ENCODE measurements around the gene ATP13A1.

The ATP13A1 gene

GRCh38 chr19:19662344-19662743 is 1.1 kb downstream of the ATP13A1 start:
- DNase-seq, result no peak

GRCh38 chr19:19661675-19662251 is 1.7 kb downstream of the ATP13A1 start:
- DNase-seq, result peak; percentile 87

DNA sequence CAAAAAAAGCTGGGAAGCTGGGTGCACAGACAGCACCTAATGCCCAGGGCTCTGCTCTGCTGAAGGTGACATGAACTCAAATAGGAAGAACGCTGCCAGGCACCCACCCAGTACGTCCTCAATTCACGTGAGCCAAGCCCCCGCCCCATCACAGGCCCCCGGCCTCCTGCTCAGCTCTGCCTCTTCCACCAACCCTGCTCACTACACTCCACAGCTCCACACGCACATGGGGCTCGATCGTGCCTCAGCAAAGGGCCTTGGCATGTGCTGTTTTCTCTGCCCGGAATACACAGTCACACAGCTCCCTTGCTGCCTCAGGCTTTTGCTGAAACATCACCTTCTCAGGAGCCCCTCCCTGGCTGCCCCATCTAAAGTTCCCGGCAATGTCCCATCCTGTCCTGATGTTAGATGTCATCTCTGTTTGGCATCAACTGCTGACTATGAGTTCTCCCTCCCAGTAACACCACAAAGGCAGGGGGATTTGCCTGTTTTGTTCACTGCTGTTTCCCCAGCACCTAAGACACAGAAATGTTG is 2.3 kb downstream of the ATP13A1 start:
- no peak for DNase-seq

DNA sequence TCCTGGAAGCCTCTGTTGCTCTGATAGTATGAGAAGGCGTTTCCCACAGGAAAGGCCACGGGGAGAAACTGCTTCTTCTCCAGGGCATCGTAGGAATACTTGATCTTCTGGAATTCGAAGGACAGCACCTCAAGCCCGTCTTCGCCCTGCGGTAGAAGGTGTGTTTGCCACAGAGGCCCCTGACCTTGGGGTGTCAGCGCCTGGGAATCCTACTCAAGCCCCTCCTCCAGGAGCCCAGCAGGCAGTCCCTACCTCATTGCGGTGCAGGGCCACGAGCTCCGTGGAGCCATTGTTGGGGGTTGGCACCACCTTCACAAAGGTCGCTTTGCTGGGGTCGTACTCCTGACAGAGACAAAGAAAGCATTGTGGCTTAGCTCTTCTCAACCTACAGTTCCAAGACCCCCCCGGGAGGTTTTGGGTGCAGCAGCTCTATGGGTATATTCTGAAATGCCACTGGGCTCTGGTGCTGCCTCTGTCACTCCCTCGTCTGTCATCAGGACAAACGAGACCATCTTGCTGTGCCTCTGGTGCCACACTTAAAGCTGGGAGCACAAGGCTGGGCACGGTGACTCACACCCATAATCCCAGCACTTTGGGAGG is 3.7 kb downstream of the ATP13A1 start:
- no peak for DNase-seq

- no peak for DNase-seq
These were observed 6.1 kb downstream of the ATP13A1 start for GRCh38 chr19:19657397-19657783.

- DNase-seq, result no peak
These were observed 6.8 kb downstream of the ATP13A1 start for GRCh38 chr19:19656451-19657396.

DNA sequence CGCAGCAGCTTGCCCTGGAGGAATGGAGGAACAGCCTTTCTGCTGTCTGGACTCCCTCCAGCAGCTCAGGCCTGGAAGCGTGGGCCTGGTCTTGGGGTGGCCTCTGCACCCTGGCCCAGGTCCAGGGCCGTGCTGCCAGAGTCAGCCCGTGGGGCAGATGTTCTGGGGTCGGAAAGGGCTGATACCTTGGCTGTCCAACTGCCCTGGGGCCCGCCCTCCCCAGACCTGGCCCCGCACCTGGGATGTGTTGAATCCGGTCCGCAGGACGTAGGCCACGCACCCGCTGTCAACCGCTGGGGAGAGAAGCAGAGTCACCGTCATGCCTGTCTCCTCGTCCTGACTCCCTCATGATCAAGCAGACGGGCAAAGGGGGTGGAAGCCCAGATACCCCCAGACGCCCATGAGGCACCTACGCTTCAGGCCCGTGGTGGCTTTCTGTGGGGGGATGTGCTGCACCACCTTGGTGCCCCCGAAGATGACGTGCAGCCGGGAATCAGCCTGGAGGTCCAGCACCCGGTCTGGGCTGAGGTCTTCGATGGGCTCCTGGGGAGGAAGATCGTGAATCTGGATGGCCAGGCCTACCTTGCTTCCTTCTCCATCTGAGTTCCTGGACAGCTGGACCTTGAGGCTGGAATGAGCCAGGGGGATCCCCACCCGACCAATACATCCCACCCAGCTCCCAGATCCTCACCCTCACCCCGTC is 7.7 kb downstream of the ATP13A1 start:
- no peak for DNase-seq

GRCh38 chr19:19655051-19655594 is 8.4 kb downstream of the ATP13A1 start:
- no peak for DNase-seq

- DNase-seq, result no peak
These were observed 9.0 kb downstream of the ATP13A1 start for GRCh38 chr19:19654441-19654840.

- DNase-seq, result no peak
These were observed 9.8 kb downstream of the ATP13A1 start for GRCh38 chr19:19653597-19654147.

- no peak for DNase-seq
These were observed 10.8 kb downstream of the ATP13A1 start for GRCh38 chr19:19652482-19653295.

DNA sequence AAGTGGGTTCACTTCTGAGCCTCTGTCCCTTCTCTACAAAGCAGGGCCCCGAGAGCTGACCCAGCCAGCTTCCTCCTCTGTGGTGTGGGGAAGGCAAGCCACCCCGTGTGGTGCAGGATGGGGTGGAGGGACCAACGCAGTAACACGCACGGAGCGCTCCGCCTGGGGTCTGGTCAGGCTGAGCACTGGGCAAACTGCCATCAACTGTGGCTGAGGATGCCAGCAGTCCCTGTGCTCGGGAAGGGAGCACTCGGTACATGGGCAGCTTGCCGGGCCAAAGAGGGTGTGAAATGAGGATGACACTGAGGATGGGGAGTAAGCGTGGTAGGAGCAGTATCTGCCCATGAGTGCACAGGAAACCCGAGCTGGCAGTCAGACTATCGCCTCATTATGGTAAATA is 12.4 kb downstream of the ATP13A1 start:
- DNase-seq, result no peak

GRCh38 chr19:19650331-19650730 is 13.1 kb downstream of the ATP13A1 start:
- no peak for DNase-seq

GRCh38 chr19:19649580-19649995 is 13.9 kb downstream of the ATP13A1 start:
- no peak for DNase-seq

- DNase-seq, result no peak
These were observed 14.3 kb downstream of the ATP13A1 start for GRCh38 chr19:19649155-19649554.

DNA sequence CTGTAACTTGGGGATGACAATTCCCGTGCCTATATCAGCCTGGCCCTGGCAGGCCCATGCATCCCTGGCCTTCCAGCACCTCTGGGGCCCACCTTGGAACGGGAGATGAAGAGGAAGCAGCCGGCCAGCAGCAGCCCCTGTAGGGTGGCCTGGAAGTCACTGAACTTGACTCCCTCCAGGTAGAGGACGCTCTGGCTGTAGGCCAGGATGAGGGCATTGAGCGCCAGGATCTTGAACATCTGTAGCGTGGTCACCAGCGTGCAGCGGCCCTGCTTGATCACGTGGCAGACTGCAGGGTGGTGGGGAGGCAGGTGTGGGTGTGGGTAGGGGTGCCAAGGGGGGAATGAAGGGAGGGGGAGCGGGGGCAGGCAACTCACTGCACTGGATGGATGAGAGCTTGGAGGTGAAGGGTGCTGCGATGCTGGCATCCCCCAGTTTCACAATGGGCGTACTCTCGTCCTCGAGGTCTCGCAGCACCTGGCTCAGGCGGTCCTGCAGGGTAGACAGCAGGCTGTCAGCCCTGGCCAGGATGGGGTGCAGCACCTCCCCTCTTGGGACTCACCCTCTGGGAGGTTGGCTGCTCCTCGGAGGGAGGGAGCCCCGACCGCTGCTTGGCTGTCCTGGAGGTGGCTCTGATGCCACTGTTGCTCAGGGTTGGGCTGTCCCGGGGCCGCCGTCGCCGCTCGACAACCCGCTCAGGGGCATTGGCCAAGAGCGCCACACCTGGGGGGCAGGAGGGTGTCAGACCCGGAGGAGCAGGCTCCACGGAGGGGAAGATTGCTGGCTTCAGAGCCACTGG is 16.2 kb downstream of the ATP13A1 start:
- no peak for DNase-seq

DNA sequence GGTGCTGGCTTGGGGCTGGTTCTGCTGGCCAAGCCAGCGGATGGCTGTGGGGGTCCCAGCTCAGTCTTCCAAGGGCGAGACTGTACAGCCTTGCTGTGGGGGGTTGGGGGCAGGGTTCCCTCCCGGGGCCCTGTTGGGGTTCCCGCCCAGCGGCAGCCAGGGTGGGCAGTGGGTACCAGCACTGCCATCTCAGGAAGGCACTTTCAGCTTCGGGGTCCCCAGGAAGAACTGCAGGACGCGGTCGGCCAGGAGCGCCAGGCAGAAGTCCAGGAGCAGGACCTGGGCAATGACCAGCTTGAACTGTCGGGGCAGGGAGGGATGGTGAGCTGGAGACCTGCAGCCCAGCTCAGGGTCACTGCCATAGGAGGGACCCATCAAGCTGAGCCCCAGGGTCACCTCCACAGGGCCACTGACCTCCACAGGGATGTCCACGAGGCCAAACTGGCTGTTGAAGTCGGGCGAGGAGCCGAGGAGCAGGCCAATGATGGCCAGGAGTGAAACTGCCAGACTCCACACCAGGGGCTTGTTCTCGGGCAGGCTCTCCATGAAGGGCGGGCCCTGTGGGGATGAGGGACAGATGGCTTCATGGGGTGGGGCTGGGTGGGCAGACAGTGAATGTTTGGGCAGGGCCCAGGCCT is 18.1 kb downstream of the ATP13A1 start:
- DNase-seq, result no peak

DNA sequence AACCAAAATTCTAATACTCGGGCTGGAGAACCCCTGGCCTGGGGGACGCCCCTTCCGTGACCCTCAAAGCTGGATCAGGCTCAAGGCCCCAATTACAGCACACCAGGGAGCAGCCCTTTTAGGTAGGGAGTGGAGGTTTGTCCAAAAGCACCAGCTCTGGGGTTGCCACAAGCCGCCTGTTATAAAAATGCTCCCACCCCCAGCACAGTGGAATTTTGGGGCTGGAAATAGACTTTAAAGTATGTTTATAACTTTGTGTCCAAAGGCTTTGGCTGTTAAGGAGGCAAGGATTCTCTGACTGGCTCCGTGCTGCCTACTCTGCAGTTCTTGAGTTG is 19.5 kb downstream of the ATP13A1 start:
- no peak for DNase-seq

DNA sequence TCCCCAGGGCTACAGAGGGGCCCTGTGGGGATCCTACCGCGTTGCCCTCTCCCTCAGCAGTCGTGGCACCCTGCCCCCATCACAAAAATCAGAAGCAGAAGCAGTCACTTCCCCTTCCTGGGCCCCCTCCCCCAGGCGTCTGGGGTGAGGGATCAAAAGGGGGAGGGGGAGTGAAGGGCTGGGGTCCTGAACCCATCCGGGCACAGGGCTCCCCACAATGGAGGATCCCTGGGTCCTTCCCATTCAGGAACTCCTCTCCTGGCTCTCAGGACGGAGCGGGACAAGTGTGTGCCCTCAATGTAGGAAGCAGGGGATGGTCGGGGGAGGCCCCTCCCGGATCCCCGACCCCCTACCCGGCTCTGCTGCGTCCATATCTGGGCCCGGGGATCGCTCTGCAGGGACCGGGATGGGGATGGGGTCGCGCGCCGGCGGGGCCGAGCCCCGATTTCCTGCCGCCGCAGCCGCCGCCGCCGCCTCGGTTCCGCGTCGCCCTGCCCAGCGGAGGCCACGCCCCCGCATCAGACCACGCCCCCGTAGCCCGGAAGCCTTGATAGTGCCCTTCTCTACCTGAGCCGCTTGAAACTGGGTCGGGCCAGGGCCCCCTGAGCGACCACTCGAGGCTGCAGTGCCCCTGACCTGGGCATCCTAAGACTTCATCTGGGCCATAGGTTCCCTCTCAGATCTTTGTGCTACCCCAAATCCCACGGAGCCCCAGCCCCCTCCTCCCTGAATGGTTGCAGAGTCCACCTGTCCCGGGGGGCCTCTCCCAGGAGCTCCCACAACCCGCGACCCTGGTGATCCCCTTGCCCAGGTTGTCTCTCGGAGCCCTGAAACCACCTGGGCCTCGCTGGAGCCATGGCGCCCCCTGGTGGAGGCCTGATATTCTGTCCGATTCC is 20.1 kb downstream of the ATP13A1 start, which contains the start of gene GMIP:
Gene GMIP, minus strand, starts transcription at position 500 of the 896 bp plus-strand sequence. Its CDS starts 128 bp downstream, at position 372.
- DNase-seq, result peak; percentile 90

Data from activated CD4-positive, alpha-beta T cell treated with anti-CD3 and anti-CD28 coated beads, Interleukin-10, Interleukin-2, amounts not matched to agents 100 ng/mL and 50 ng/mL, durations not matched to agents 16 hours and 8 hours (primary cell).